ENCODE measurements around the gene BRPF3.
A peak's percentile ranks its signal among the peaks of the same experiment; 100 is the strongest.

BRPF3 gene

GRCh38 chr6:36235309-36235708 is 38.8 kb downstream of the BRPF3 start:
- no peak for DNase-seq

- no peak for DNase-seq
Observed at GRCh38 chr6:36235862-36236261, 39.3 kb downstream of the BRPF3 start.

GRCh38 chr6:36239774-36240173 is 43.2 kb downstream of the BRPF3 start:
- no peak for DNase-seq

GRCh38 chr6:36241728-36242127 is 45.2 kb downstream of the BRPF3 start:
- no peak for DNase-seq

- no peak for DNase-seq
Observed at GRCh38 chr6:36242161-36242560, 45.6 kb downstream of the BRPF3 start.

GRCh38 chr6:36242626-36243025 is 46.1 kb downstream of the BRPF3 start:
- no peak for DNase-seq

- DNase-seq: no peak
Observed at GRCh38 chr6:36243562-36244212, 47.1 kb downstream of the BRPF3 start.

- no peak for DNase-seq
Observed at GRCh38 chr6:36244641-36245280, 48.2 kb downstream of the BRPF3 start.

GRCh38 chr6:36245572-36246061 is 49.1 kb downstream of the BRPF3 start:
- no peak for DNase-seq

- no peak for DNase-seq
Observed at GRCh38 chr6:36246506-36247268, 50.1 kb downstream of the BRPF3 start.

GRCh38 chr6:36247693-36248092 is 51.1 kb downstream of the BRPF3 start:
- DNase-seq: no peak

- peak; percentile 20 for DNase-seq
Observed at GRCh38 chr6:36248980-36249379, 52.4 kb downstream of the BRPF3 start.

GRCh38 chr6:36249536-36249935 is 53.0 kb downstream of the BRPF3 start:
- DNase-seq: no peak

- DNase-seq: no peak
Observed at GRCh38 chr6:36252005-36252404, 55.5 kb downstream of the BRPF3 start.

- DNase-seq: no peak
Observed at GRCh38 chr6:36263390-36264000, 67.0 kb downstream of the BRPF3 start.

- DNase-seq: no peak
Observed at GRCh38 chr6:36265744-36266143, 69.2 kb downstream of the BRPF3 start.

- DNase-seq: no peak
Observed at GRCh38 chr6:36266913-36267644, 70.5 kb downstream of the BRPF3 start.

GRCh38 chr6:36267731-36268477 is 71.4 kb downstream of the BRPF3 start:
- DNase-seq: no peak

GRCh38 chr6:36268478-36269275 is 72.1 kb downstream of the BRPF3 start:
- no peak for DNase-seq

- DNase-seq: no peak
Observed at GRCh38 chr6:36269834-36270705, 73.5 kb downstream of the BRPF3 start, which contains the start of gene PNPLA1. TSS of gene PNPLA1 (plus strand) at chr6:36270060. CDS start at chr6:36270460, 400 bp downstream.

All from NCI-H510A treated with DMSO at 0.1 percent for 48 hours (cell line).